IMR-90 (cell line): Measurements from ENCODE around the gene WBP2. TPM values are rescaled to one million over a fixed set of nuclear protein-coding genes. Genes with fewer than 3 reads are reported as not detected.

Experiments
- ATAC-seq: fragments of 200-7000 bp; cut with Tn5 transposase; 2 replicates; pipeline ENCODE4 v1.9.1; 2020; ENCODE audit warnings: low read depth, mild to moderate bottlenecking, moderate library complexity
- BruUV-seq: library from RNA; stranded (reverse); fragments of 400-500 nt; replicated peaks from 2 replicates; lab custom pipeline; 2021; lab: Mats Ljungman, UMichigan
- CTCF ChIA-PET: fragments of 300-600 bp; formaldehyde crosslinking; extraction: SDS; loops from one replicate; lab custom pipeline; 2021; ENCODE audit warnings: antibody characterized with exemption; lab: Yijun Ruan, JAX
- POLR2A ChIA-PET: fragments of 300-600 bp; sonication (Branson Sonifier 250); formaldehyde crosslinking; loops from one replicate; lab custom pipeline; 2022; ENCODE audit warnings: antibody characterized with exemption; ENCODE audit not compliant: unreplicated experiment; lab: Charles Lee
- DNase-seq: peaks from one replicate; pipeline ENCODE4 v3.0.0; 2013
- H2AFZ ChIP-seq: replicated peaks from 2 replicates; pipeline ENCODE3; 2013; ENCODE audit warnings: low read length, mild to moderate bottlenecking; ENCODE audit not compliant: poor library complexity
- H2AK5ac ChIP-seq: 2 replicates; pipeline ENCODE4 v1.6.1; 2013; ENCODE audit warnings: low read depth, low read length, inconsistent platforms
- H2AK9ac ChIP-seq: replicated peaks from 2 replicates; pipeline ENCODE3; 2013; ENCODE audit warnings: mild to moderate bottlenecking, low read depth, low read length, moderate library complexity; ENCODE audit not compliant: poor library complexity
- H2BK120ac ChIP-seq: 2 replicates; pipeline ENCODE4 v1.6.1; 2013; ENCODE audit warnings: low read depth, low read length, inconsistent platforms
- H2BK15ac ChIP-seq: 3 replicates; pipeline ENCODE4 v1.6.1; 2013; ENCODE audit warnings: low read depth, low read length, inconsistent platforms
- H2BK20ac ChIP-seq: 2 replicates; pipeline ENCODE4 v1.6.1; 2013; ENCODE audit warnings: low read depth, mild to moderate bottlenecking, inconsistent platforms, low read length, moderate library complexity
- H2BK5ac ChIP-seq: 2 replicates; pipeline ENCODE4 v1.6.1; 2013; ENCODE audit warnings: mild to moderate bottlenecking, low read depth, low read length, inconsistent platforms; ENCODE audit not compliant: poor library complexity, severe bottlenecking
- H3K14ac ChIP-seq: replicated peaks from 2 replicates; pipeline ENCODE4 v1.6.1; 2013; ENCODE audit warnings: low read depth, low read length, inconsistent platforms
- H3K18ac ChIP-seq: 2 replicates; pipeline ENCODE4 v1.6.1; 2013; ENCODE audit warnings: low read depth, low read length, control low read depth
- H3K23ac ChIP-seq: 2 replicates; pipeline ENCODE4 v1.6.1; 2013; ENCODE audit warnings: low read depth, low read length, inconsistent platforms
- H3K27ac ChIP-seq: 2 replicates; pipeline ENCODE4 v1.5.1; 2013; ENCODE audit warnings: mild to moderate bottlenecking, control low read depth, low read length; ENCODE audit not compliant: insufficient read depth
- H3K27me3 ChIP-seq: 2 replicates; pipeline ENCODE4 v1.6.1; 2013; ENCODE audit warnings: low read length; ENCODE audit not compliant: control insufficient read depth, insufficient read depth
- H3K36me3 ChIP-seq: 2 replicates; pipeline ENCODE4 v1.6.1; 2013; ENCODE audit warnings: low read length, mixed read lengths; ENCODE audit not compliant: control insufficient read depth, insufficient read depth
- H3K4ac ChIP-seq: 2 replicates; pipeline ENCODE4 v1.6.1; 2013; ENCODE audit warnings: low read depth, low read length, inconsistent platforms
- H3K4me1 ChIP-seq: 2 replicates; pipeline ENCODE4 v1.6.1; 2013; ENCODE audit warnings: low read length, mixed read lengths; ENCODE audit not compliant: control insufficient read depth, insufficient read depth
- H3K4me2 ChIP-seq: 2 replicates; pipeline ENCODE4 v1.6.1; 2013; ENCODE audit warnings: low read depth, mild to moderate bottlenecking, control low read depth, low read length, moderate library complexity
- H3K4me3 ChIP-seq: 2 replicates; pipeline ENCODE4 v1.5.1; 2013; ENCODE audit warnings: low read depth, mild to moderate bottlenecking, control low read depth, low read length, moderate library complexity; ENCODE audit not compliant: insufficient read depth
- H3K56ac ChIP-seq: 2 replicates; pipeline ENCODE4 v1.6.1; 2013; ENCODE audit warnings: low read length, inconsistent platforms; ENCODE audit not compliant: insufficient read depth; ENCODE audit errors: extremely low read depth
- H3K79me1 ChIP-seq, 2 experiments: 2 replicates each; pipeline ENCODE4 v1.6.1; 2013; ENCODE audit warnings: low read length in 2 of 2, inconsistent platforms in 1 of 2, low read depth in 1 of 2
- H3K9ac ChIP-seq: 2 replicates; pipeline ENCODE4 v1.6.1; 2013; ENCODE audit warnings: low read depth, low read length, control low read depth
- H3K9me1 ChIP-seq: 2 replicates; pipeline ENCODE4 v1.6.1; 2013; ENCODE audit warnings: low read length, inconsistent platforms; ENCODE audit not compliant: insufficient read depth
- H3K9me3 ChIP-seq: 2 replicates; pipeline ENCODE4 v1.6.1; 2013; ENCODE audit warnings: low read length; ENCODE audit not compliant: control insufficient read depth, insufficient read depth
- H4K20me1 ChIP-seq: 2 replicates; pipeline ENCODE4 v1.6.1; 2013; ENCODE audit warnings: low read length, inconsistent platforms; ENCODE audit not compliant: insufficient read depth
- H4K5ac ChIP-seq: 2 replicates; pipeline ENCODE4 v1.6.1; 2013; ENCODE audit warnings: mild to moderate bottlenecking, low read depth, low read length, control low read depth
- H4K8ac ChIP-seq, 2 experiments: 2 replicates each; pipeline ENCODE4 v1.6.1; 2013; ENCODE audit warnings: low read depth in 2 of 2, low read length in 2 of 2, control low read depth in 1 of 2, inconsistent platforms in 1 of 2
- H4K91ac ChIP-seq: 2 replicates; pipeline ENCODE4 v1.6.1; 2013; ENCODE audit warnings: low read depth, low read length, inconsistent platforms; ENCODE audit not compliant: insufficient read depth
- BHLHE40 ChIP-seq: fragments of 150-350 bp; IDR thresholded peaks from 2 replicates; pipeline ENCODE4 v1.6.1; 2016; ENCODE audit warnings: mild to moderate bottlenecking, low read depth, low read length
- MAZ ChIP-seq: IDR thresholded peaks from 2 replicates; pipeline ENCODE4 v1.6.1; 2012; ENCODE audit warnings: low read depth, mild to moderate bottlenecking, low read length, improper control_type of control experiment, moderate library complexity, borderline replicate concordance
- WGBS, 2 experiments: methylation state at CpG; one replicate each; pipeline versions ENCODE4 v1.1.5 to v1.1.7; 2013; ENCODE audit warnings: missing lambda C conversion rate in 2 of 2; ENCODE audit not compliant: insufficient read length in 1 of 2; ENCODE audit errors: extremely low coverage in 2 of 2; 5-methylcytosine and 5-hydroxymethylcytosine counted together
- dilution Hi-C: fragments of 300-500 bp; cut with HindIII; formaldehyde crosslinking; loops from one replicate; pipeline ENCODE4 v1.14.3; 2018; ENCODE audit warnings: low sequenced_read_pairs; ENCODE audit not compliant: unreplicated experiment
- in situ Hi-C: fragments of 300-500 bp; cut with MboI; formaldehyde crosslinking; loops from 3 replicates; pipeline ENCODE4 v1.14.3; 2019; ENCODE audit warnings: low sequenced_read_pairs, inconsistent platforms, mixed read lengths
- intact Hi-C: fragments of 100-400 bp; cut with micrococcal nuclease; formaldehyde crosslinking; loops from 2 replicates; pipeline ENCODE4 v1.10.0; 2022
- polyA plus RNA-seq, 3 experiments: library from polyadenylated mRNA; depleted of rRNA; stranded (reverse); fragments of >200 nt; gene quantifications; 2 replicates each; pipeline ENCODE4 v1.2.3, GENCODE V29; 2012; ENCODE audit warnings: low replicate concordance in 1 of 3
- total RNA-seq: library from RNA; depleted of rRNA; stranded (reverse); fragments of >200 nt; gene quantifications from 2 replicates; pipeline ENCODE4 v1.2.3, GENCODE V29; 2012
- TF ChIP-seq, protein P1 (sequence below): conservative IDR thresholded peaks from 2 replicates; pipeline ENCODE4 v1.5.1; 2012; ENCODE audit warnings: mild to moderate bottlenecking, low read depth, low read length, improper control_type of control experiment

The WBP2 gene
- total and polyA plus RNA-seq, 2 of the 4 experiments (the other 2 are of a cell fraction) = 9.0 to 35.5 TPM

DNA sequence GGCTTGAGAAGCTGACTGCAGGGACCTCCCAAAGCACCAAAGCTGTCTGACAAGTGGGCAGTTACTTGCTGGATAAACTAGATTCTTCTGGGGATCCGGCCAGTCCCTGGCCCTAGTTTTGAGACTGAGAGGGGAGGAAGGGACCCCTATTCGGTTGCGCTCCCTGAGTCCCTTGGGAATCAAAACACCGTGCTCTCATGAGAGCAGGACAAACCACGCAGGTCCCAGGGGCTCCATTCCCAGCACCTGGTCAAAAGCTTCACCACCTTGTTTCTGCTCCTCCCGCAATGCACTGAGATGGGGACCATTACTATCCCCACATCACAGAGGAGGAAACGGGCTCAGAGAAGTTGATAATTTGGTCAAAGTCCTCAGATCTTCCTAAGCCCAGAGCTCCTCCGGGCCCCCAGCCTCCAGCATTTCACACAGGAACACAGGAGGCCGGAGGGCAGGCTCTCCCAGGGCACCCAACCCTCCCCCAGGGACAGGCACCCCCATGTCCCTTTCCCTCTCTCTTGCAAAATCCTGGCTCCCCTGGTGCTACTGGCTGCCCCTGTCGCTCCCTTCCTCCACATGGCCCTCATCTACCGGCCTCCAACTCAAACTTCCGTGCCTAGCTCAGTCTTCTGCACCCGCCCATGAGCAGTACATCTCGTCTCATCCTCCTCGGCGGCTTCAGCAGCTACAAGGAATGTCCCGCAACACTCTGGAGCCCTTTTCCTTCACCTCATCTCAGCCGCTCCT lies 38.3 kb upstream of the WBP2 start (continued):
- TF ChIP-seq, protein P1, sequence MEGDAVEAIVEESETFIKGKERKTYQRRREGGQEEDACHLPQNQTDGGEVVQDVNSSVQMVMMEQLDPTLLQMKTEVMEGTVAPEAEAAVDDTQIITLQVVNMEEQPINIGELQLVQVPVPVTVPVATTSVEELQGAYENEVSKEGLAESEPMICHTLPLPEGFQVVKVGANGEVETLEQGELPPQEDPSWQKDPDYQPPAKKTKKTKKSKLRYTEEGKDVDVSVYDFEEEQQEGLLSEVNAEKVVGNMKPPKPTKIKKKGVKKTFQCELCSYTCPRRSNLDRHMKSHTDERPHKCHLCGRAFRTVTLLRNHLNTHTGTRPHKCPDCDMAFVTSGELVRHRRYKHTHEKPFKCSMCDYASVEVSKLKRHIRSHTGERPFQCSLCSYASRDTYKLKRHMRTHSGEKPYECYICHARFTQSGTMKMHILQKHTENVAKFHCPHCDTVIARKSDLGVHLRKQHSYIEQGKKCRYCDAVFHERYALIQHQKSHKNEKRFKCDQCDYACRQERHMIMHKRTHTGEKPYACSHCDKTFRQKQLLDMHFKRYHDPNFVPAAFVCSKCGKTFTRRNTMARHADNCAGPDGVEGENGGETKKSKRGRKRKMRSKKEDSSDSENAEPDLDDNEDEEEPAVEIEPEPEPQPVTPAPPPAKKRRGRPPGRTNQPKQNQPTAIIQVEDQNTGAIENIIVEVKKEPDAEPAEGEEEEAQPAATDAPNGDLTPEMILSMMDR = no peak

DNA sequence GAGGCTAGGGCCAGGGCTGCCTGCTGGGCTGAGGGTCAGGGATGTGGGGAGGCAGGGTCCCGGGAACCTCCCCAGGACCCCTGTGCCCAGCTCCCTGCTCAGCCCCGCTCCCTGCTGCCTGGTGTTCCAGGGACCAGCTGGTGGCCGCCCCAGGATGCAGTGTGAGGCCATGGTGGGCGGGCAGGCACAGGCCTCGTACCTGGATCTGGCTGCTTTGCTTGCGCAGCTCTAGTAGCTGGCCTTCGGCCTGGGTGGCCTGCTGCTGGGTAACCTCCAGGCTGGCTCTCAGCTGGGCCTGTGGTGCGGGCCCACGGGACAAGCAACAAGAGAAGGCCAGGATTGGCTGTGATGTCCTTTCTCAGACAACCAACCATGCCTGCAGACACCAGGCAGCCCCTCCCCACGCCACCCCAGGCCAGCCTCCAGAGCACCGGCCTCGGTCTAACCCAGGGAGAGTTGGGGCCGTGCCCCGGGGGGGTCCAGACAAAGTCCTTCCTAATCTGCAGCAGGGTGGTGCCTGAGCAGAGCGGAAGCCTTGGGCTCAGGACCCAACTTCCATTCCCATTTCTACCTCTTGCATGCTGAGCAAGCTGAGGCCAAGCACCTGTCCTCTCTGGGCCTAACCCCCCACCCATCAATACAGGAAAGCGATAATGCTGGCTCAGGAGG lies 37.6 kb upstream of the WBP2 start:
- Histone ChIP-seq H3K56ac (no peak overlapping the region), H2BK5ac (no peak overlapping the region), H3K27me3 (no peaks in the 10 kb centered on the region), H3K36me3 (peaks cover 19% of the 10 kb centered on the region), H2BK15ac (no peak overlapping the region), H3K79me1 (peaks cover 9 to 44% of the 10 kb centered on the region in 2 experiments; a peak in 3 of 4 replicates), H2BK20ac (no peak overlapping the region), H3K4ac (no peak overlapping the region), H2BK120ac (no peak overlapping the region), H4K91ac (no peak overlapping the region), H3K9me1 (peaks cover 12% of the 10 kb centered on the region; the same call in 1 of the 2 replicates), H3K18ac (no peak overlapping the region), H4K8ac (no peak overlapping the region), H3K4me1 (peaks cover 7% of the 10 kb centered on the region; the same call in 1 of the 2 replicates), H3K4me3 (no peak overlapping the region), H2AK5ac (no peak overlapping the region), H4K20me1 (peaks cover 4% of the 10 kb centered on the region; the same call in 1 of the 2 replicates), H3K14ac (no peak overlapping the region), H4K5ac (no peak overlapping the region), H3K23ac (no peak overlapping the region), H2AK9ac (no peak overlapping the region), H3K9ac (no peak overlapping the region), H3K27ac (no peak overlapping the region), H3K4me2 (no peak overlapping the region), H2AFZ (no peak overlapping the region), H3K9me3 (no peaks in the 10 kb centered on the region)
- no TSS peak for BruUV-seq
- dilution Hi-C loops = no loop called here
- in situ Hi-C loops = no loop called here
- intact Hi-C loops = no loop called here
- ChIA-PET CTCF (no interaction called here), POLR2A (no interaction called here)
- no peak for TF ChIP-seq MAZ
- no peak for TF ChIP-seq BHLHE40
- ATAC-seq (no peak), DNase-seq (no peak)
- 100% methylated on average over 6 of the region's 16 CpGs; no CpG with 5 or more reads in 1 of the 2 experiments for WGBS, 2 experiments
